SK-N-SH treated with all-trans-retinoic acid at 6 μM for 48 hours (cell line): ENCODE results near the gene ABCG4.

ENCODE experiments used
- CSDC2 ChIP-seq: fragments of 250-450 bp; sonication (Bioruptor Pico); IDR thresholded peaks from 2 replicates; pipeline ENCODE4 v1.5.0; 2020; ENCODE audit warnings: mild to moderate bottlenecking, moderate library complexity
- CSRNP3 ChIP-seq: fragments of 250-450 bp; sonication (Bioruptor Pico); IDR thresholded peaks from 2 replicates; pipeline ENCODE4 v1.5.1; 2021; ENCODE audit warnings: mild to moderate bottlenecking, moderate library complexity
- ESRRG ChIP-seq: fragments of 250-450 bp; sonication (Bioruptor Pico); IDR thresholded peaks from 2 replicates; pipeline ENCODE4 v1.6.1; 2021; ENCODE audit warnings: mild to moderate bottlenecking
- ISL1 ChIP-seq: fragments of 250-450 bp; sonication (Bioruptor Pico); IDR thresholded peaks from 2 replicates; pipeline ENCODE4 v2.1.2; 2022; ENCODE audit warnings: mild to moderate bottlenecking, moderate library complexity
- RARB ChIP-seq: fragments of 250-450 bp; sonication (Bioruptor Pico); IDR thresholded peaks from 2 replicates; pipeline ENCODE4 v1.8.0; 2021; ENCODE audit warnings: mild to moderate bottlenecking, moderate library complexity
- ZC3H10 ChIP-seq: fragments of 250-450 bp; sonication (Bioruptor Pico); IDR thresholded peaks from 2 replicates; pipeline ENCODE4 v1.5.1; 2021; ENCODE audit warnings: mild to moderate bottlenecking, moderate library complexity
- ZFP3 ChIP-seq: fragments of 250-450 bp; sonication (Bioruptor Pico); IDR thresholded peaks from 2 replicates; pipeline ENCODE4 v1.5.0; 2020; ENCODE audit warnings: mild to moderate bottlenecking, moderate library complexity
- ZNF565 ChIP-seq: fragments of 450-650 bp; formaldehyde crosslinking; conservative IDR thresholded peaks from 2 replicates; pipeline ENCODE4 v1.5.0; 2020; ENCODE audit warnings: low read depth, mild to moderate bottlenecking, moderate library complexity
- ZNF70 ChIP-seq: fragments of 450-650 bp; formaldehyde crosslinking; IDR thresholded peaks from 2 replicates; pipeline ENCODE4 v1.5.0; 2020; ENCODE audit warnings: mild to moderate bottlenecking, moderate library complexity
- TF ChIP-seq, protein P1 (sequence below): fragments of 250-450 bp; sonication (Bioruptor Pico); IDR thresholded peaks from 2 replicates; pipeline ENCODE4 v1.5.1; 2020; ENCODE audit warnings: low read depth, mild to moderate bottlenecking, moderate library complexity
- TF ChIP-seq, protein P2 (sequence below): fragments of 250-450 bp; sonication (Bioruptor Pico); IDR thresholded peaks from 2 replicates; pipeline ENCODE4 v1.5.0; 2020; ENCODE audit warnings: mild to moderate bottlenecking, moderate library complexity

DNA sequence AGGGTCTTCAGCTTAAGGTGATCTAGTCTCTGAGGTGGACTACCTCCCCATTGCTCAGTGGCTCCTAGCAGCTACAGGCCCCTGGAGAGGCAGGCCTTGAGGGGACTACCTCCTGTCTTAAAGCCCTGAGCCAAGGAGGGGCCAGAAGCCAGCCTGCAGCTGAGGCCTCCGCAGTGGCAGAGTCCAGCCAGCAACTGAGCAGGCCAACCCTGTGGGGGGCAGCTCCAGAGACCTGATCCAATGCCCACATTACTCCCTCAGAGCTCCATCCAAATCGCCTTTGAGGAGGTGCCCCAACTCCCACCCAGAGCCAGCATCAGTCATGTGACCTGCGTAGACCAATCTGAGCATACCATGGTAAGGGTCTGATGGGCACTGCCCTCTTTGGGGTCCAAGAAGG lies 39.0 kb upstream of the ABCG4 start:
- TF ChIP-seq ZNF70 (CRISPR knock-in tag) (no peak), CSDC2 (CRISPR knock-in tag) (no peak), RARB (CRISPR knock-in tag) (no peak), ZC3H10 (CRISPR knock-in tag) (no peak), ISL1 (no peak), ZFP3 (no peak), ESRRG (CRISPR knock-in tag) (no peak), CSRNP3 (CRISPR knock-in tag) (no peak), ZNF565 (CRISPR knock-in tag) (no peak)
- TF ChIP-seq, protein P1, sequence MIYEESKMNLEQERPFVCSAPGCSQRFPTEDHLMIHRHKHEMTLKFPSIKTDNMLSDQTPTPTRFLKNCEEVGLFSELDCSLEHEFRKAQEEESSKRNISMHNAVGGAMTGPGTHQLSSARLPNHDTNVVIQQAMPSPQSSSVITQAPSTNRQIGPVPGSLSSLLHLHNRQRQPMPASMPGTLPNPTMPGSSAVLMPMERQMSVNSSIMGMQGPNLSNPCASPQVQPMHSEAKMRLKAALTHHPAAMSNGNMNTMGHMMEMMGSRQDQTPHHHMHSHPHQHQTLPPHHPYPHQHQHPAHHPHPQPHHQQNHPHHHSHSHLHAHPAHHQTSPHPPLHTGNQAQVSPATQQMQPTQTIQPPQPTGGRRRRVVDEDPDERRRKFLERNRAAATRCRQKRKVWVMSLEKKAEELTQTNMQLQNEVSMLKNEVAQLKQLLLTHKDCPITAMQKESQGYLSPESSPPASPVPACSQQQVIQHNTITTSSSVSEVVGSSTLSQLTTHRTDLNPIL (CRISPR knock-in tag), result no peak
- TF ChIP-seq, protein P2, sequence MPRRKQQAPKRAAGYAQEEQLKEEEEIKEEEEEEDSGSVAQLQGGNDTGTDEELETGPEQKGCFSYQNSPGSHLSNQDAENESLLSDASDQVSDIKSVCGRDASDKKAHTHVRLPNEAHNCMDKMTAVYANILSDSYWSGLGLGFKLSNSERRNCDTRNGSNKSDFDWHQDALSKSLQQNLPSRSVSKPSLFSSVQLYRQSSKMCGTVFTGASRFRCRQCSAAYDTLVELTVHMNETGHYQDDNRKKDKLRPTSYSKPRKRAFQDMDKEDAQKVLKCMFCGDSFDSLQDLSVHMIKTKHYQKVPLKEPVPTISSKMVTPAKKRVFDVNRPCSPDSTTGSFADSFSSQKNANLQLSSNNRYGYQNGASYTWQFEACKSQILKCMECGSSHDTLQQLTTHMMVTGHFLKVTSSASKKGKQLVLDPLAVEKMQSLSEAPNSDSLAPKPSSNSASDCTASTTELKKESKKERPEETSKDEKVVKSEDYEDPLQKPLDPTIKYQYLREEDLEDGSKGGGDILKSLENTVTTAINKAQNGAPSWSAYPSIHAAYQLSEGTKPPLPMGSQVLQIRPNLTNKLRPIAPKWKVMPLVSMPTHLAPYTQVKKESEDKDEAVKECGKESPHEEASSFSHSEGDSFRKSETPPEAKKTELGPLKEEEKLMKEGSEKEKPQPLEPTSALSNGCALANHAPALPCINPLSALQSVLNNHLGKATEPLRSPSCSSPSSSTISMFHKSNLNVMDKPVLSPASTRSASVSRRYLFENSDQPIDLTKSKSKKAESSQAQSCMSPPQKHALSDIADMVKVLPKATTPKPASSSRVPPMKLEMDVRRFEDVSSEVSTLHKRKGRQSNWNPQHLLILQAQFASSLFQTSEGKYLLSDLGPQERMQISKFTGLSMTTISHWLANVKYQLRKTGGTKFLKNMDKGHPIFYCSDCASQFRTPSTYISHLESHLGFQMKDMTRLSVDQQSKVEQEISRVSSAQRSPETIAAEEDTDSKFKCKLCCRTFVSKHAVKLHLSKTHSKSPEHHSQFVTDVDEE, result no peak
